ENCODE results near the gene CLEC4A.
"Not testable (repeated sequence)": the region's sequence is repeated elsewhere in the genome, so short reads cannot be mapped to it uniquely, and the experiment has no call there.

CLEC4A gene

GRCh38 chr12:8134398-8134930, 11.0 kb downstream of the CLEC4A start:
- not testable (repeated sequence) for DNase-seq

- not testable (repeated sequence) for DNase-seq
These were observed 18.2 kb downstream of the CLEC4A start for GRCh38 chr12:8141647-8142046.

GRCh38 chr12:8143261-8143660, 19.8 kb downstream of the CLEC4A start:
- no peak for DNase-seq

DNA sequence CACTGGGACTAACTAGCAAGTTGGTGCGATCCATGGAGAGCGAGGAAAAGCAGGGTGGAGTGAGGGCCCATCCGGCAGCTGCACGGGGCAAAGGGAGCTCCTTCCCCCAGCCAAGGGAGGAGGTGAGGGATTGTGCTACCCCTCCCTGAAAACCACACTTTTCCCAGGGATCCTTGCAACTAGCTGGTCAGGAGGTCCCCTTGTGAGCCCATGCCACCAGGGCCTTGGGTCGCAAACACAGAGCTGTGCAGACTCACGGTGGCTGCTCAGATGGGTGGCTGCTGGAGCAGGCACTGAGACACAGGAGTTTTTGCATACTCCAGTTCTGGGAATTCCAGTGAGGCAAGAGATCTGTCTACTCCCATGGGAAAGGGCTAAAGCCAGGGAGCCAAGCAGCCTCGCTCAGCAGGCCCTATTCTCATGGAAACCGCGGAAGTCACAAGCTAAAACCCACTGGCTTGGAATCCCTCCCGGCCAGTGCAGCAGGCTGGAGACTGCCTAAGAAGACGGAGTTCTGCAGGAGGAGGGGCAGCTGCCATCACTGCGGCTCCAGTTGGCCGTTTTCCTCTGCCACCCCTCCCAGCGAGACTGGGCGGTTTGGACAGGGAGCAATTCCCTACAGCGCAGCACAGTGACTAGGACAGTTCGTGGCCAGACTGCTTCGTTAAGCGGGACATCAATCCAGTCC, 22.5 kb downstream of the CLEC4A start:
- DNase-seq: no peak

DNA sequence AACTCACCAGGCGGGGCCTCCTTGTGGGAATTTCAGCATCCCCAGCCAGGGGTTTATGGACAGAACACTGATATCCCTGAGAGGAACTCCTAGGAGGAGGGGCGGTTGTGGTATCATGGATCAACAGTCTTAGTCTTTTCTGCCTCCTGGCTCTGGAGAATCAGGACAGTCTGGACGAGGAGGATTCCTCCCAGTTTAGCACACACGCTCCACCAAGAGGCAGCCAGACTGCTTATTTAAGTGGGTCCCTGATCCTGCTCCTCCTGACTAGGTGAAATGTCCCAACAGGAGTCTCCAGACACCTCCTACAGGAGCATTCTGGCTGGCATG, 23.0 kb downstream of the CLEC4A start:
- no peak for DNase-seq

DNA sequence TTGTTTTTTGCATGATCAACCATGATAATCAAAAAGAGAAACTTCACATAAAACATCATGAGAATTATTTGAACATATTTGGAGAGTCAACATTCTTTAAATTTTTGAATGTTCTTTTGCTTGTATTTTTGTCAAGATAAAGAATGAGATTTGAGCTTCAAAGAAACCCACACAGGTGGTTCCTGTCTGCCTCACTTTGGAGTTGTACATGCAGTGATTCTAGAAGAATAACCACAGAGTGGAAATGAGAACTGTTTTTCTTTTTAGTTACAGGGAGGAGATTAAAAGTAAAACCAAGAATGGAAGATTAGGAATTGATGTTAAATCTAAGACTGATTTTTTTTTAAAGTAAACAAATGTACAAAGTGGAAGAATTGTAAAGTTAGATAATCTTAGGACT, 31.1 kb downstream of the CLEC4A start:
- DNase-seq: no peak

- no peak for DNase-seq
These were observed 33.0 kb downstream of the CLEC4A start for GRCh38 chr12:8156416-8156815.

GRCh38 chr12:8156845-8157244, 33.4 kb downstream of the CLEC4A start, which contains the start of gene ZNF705A:
Gene ZNF705A, plus strand, starts transcription at chr12:8157015. Its CDS starts 15,611 bp downstream, at chr12:8172626.
- no peak for DNase-seq

DNA sequence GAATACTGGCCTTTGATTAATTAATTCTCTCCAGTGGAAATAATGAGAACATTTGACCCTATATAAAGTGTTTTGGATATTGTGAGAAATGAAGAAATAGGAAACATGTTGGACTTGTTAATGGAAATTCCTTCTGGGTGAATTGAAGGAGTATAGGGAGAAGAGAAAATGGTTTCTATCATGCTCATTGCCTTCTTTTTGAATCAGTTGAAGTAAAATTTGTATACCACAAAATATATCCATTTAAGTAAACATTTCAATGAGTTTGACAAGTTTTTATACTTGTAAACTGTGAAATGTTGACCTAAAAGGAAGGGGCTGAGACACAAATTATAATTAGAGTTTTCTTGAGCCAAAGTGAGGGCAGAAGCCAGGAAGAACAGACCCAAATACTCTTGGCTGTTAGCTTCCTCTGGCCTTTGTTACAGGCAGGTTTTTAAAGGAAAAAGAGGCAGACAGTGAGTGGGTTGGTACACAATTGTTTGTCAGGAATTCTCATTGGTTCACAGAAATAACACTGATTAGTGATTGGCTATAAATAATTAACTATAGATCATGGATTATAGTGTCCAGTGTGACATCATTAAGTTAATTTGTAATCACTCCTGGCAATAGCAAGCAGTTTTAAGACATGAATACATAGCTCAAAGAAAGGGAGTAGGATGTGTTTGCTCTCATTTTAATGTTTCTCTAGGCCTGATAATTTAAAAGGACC, 34.2 kb downstream of the CLEC4A start:
- no peak for DNase-seq

GRCh38 chr12:8172911-8173310, 49.5 kb downstream of the CLEC4A start:
- not testable (repeated sequence) for DNase-seq

DNA sequence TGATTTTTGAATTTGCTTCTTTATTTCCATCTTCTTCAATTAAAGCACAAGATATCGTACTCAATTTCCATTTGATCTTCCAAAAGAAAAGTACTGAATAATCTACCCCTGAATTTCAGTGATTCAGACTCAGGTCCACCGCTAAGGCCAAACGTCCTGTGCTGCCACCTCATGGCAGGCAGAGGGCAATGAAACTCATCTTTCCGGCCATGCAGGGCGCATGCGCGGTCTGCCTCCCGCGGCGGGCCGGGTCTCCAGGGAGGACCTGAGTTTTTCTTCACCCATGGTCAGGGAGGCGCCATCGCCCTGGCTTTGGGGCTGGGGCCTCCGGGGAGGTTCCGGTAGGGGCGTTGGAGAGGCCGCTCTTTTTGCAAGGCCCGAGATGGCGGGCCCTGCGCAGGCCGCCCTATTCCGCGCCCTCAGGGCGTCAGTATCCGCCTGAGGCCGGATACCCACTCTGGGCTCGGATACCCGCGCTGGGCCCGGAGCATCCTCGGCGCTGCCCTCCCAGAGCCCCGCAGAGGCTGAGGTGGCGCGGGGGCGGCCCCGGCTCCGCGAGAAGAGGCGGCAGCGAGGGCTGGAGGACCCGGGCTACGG, 56.7 kb downstream of the CLEC4A start:
- DNase-seq: peak; percentile 96

- DNase-seq: not testable (repeated sequence)
These were observed 57.9 kb downstream of the CLEC4A start for GRCh38 chr12:8181271-8181670.

DNA sequence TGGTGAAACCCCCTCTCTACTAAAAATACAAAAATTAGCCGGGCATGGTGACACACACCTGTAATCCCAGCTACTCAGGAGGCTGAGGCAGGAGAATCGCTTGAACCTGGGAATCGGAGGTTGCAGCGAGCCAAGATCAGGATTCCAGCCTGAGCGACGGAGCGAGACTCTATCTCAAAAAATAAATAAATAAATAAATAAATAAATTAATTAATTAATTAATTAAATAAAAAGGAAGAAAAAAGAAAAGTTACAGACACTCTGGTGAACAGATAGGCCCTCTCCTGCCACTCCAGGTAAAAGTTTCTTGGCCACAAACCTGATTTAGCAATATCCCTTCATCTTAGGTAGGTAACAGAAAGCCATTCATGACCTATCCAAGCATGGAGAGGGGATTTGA, 59.5 kb downstream of the CLEC4A start:
- DNase-seq: not testable (repeated sequence)

- not testable (repeated sequence) for DNase-seq
These were observed 59.9 kb downstream of the CLEC4A start for GRCh38 chr12:8183346-8183745.

GRCh38 chr12:8184206-8184605, 60.8 kb downstream of the CLEC4A start:
- not testable (repeated sequence) for DNase-seq

DNA sequence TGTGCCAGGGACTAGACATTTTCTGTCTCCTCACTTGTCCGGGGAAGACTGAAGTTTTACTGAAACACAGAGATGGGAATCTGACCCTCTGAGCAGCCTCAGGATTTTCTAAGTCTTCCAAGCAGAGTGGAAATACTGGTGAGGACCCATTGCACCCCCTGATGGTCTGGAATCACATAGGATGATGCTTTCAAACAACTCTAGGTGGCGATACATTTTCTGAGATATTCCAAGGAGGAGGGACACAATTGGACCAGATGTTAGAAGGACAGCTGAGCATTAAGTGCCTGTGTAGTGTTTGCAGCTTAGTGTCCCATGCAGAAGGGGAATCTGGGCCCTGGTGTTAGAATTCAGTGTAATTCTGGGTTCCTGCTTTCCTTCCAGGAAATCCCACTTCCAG, 64.7 kb downstream of the CLEC4A start:
- DNase-seq: not testable (repeated sequence)
